ENCODE results near the gene CFAP97D2. TPM values are rescaled to one million over a fixed set of nuclear protein-coding genes. Genes with fewer than 3 reads are reported as not detected.
A peak's percentile ranks its signal among the peaks of the same experiment; 100 is the strongest.

The CFAP97D2 gene
- total RNA-seq, 1 experiment from 2014 or later: not detected

DNA sequence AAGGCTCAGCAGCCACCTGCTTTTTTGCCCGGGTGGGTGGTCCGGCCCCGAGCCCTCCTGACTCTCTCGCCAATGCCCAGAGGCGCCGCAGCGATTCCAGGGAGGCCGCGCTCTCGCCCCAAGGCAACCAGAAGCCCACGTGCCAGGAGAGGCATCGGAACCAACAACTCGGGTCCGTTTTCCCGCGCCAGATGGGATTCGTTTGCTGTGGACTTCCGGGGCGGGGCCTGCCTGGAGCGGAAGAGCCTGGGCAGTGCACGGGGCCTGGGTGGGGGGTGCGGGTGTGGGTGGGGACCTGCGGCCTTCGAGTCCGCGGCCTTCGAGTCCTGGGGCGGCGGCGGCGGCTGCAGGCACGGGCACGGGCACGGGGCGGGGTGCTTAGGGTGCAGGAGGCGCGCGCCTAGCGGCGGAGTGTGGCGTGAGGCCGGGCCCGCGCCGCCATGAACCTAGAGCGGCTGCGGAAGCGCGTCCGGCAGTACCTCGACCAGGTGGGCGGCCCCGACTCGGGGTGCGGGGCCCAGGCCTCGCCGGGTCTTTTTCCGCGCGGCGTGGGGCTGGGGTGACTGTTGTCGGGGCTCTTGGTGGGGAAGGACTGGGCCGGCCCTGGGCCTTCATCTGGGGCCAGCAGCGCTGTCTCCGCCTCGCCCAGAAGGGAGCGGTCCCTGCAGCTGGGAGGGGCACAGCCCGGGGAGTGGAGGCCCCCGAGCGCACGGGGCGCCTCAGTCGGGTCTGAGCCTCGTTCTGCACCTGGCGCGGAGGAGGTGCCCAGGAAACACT lies 55.8 kb downstream of the CFAP97D2 start, which contains the start of gene CDC16 (continued):
- TF ChIP-seq, protein P1, sequence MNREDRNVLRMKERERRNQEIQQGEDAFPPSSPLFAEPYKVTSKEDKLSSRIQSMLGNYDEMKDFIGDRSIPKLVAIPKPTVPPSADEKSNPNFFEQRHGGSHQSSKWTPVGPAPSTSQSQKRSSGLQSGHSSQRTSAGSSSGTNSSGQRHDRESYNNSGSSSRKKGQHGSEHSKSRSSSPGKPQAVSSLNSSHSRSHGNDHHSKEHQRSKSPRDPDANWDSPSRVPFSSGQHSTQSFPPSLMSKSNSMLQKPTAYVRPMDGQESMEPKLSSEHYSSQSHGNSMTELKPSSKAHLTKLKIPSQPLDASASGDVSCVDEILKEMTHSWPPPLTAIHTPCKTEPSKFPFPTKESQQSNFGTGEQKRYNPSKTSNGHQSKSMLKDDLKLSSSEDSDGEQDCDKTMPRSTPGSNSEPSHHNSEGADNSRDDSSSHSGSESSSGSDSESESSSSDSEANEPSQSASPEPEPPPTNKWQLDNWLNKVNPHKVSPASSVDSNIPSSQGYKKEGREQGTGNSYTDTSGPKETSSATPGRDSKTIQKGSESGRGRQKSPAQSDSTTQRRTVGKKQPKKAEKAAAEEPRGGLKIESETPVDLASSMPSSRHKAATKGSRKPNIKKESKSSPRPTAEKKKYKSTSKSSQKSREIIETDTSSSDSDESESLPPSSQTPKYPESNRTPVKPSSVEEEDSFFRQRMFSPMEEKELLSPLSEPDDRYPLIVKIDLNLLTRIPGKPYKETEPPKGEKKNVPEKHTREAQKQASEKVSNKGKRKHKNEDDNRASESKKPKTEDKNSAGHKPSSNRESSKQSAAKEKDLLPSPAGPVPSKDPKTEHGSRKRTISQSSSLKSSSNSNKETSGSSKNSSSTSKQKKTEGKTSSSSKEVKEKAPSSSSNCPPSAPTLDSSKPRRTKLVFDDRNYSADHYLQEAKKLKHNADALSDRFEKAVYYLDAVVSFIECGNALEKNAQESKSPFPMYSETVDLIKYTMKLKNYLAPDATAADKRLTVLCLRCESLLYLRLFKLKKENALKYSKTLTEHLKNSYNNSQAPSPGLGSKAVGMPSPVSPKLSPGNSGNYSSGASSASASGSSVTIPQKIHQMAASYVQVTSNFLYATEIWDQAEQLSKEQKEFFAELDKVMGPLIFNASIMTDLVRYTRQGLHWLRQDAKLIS (CRISPR knock-in tag; IDR thresholded peaks at IDR 0.05; ENCODE audit: borderline replicate concordance): peak; percentile 91
- TF ChIP-seq, protein P2, sequence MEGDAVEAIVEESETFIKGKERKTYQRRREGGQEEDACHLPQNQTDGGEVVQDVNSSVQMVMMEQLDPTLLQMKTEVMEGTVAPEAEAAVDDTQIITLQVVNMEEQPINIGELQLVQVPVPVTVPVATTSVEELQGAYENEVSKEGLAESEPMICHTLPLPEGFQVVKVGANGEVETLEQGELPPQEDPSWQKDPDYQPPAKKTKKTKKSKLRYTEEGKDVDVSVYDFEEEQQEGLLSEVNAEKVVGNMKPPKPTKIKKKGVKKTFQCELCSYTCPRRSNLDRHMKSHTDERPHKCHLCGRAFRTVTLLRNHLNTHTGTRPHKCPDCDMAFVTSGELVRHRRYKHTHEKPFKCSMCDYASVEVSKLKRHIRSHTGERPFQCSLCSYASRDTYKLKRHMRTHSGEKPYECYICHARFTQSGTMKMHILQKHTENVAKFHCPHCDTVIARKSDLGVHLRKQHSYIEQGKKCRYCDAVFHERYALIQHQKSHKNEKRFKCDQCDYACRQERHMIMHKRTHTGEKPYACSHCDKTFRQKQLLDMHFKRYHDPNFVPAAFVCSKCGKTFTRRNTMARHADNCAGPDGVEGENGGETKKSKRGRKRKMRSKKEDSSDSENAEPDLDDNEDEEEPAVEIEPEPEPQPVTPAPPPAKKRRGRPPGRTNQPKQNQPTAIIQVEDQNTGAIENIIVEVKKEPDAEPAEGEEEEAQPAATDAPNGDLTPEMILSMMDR (IDR thresholded peaks at IDR 0.05): no peak
- TF ChIP-seq, protein P3, sequence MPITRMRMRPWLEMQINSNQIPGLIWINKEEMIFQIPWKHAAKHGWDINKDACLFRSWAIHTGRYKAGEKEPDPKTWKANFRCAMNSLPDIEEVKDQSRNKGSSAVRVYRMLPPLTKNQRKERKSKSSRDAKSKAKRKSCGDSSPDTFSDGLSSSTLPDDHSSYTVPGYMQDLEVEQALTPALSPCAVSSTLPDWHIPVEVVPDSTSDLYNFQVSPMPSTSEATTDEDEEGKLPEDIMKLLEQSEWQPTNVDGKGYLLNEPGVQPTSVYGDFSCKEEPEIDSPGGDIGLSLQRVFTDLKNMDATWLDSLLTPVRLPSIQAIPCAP (CRISPR knock-in tag; IDR thresholded peaks at IDR 0.05): peak; percentile 83
- TF ChIP-seq SOX15 (CRISPR knock-in tag; IDR thresholded peaks at IDR 0.05) (no peak), NFATC4 (CRISPR knock-in tag; IDR thresholded peaks at IDR 0.05) (no peak), KAT7 (CRISPR knock-in tag; IDR thresholded peaks at IDR 0.05; ENCODE audit: borderline replicate concordance) (no peak), MXD4 (CRISPR knock-in tag; IDR thresholded peaks at IDR 0.05; ENCODE audit: borderline replicate concordance) (no peak), MYBL2 (CRISPR knock-in tag; IDR thresholded peaks at IDR 0.05) (peak; percentile 95), RELA (CRISPR knock-in tag; IDR thresholded peaks at IDR 0.05; ENCODE audit: borderline replicate concordance) (peak; percentile 79; the same call in 1 of the 2 replicates)
- TF ChIP-seq, protein P4, sequence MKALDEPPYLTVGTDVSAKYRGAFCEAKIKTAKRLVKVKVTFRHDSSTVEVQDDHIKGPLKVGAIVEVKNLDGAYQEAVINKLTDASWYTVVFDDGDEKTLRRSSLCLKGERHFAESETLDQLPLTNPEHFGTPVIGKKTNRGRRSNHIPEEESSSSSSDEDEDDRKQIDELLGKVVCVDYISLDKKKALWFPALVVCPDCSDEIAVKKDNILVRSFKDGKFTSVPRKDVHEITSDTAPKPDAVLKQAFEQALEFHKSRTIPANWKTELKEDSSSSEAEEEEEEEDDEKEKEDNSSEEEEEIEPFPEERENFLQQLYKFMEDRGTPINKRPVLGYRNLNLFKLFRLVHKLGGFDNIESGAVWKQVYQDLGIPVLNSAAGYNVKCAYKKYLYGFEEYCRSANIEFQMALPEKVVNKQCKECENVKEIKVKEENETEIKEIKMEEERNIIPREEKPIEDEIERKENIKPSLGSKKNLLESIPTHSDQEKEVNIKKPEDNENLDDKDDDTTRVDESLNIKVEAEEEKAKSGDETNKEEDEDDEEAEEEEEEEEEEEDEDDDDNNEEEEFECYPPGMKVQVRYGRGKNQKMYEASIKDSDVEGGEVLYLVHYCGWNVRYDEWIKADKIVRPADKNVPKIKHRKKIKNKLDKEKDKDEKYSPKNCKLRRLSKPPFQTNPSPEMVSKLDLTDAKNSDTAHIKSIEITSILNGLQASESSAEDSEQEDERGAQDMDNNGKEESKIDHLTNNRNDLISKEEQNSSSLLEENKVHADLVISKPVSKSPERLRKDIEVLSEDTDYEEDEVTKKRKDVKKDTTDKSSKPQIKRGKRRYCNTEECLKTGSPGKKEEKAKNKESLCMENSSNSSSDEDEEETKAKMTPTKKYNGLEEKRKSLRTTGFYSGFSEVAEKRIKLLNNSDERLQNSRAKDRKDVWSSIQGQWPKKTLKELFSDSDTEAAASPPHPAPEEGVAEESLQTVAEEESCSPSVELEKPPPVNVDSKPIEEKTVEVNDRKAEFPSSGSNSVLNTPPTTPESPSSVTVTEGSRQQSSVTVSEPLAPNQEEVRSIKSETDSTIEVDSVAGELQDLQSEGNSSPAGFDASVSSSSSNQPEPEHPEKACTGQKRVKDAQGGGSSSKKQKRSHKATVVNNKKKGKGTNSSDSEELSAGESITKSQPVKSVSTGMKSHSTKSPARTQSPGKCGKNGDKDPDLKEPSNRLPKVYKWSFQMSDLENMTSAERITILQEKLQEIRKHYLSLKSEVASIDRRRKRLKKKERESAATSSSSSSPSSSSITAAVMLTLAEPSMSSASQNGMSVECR (CRISPR knock-in tag; IDR thresholded peaks at IDR 0.05; ENCODE audit: borderline replicate concordance): peak; percentile 89
- TF ChIP-seq, protein P5, sequence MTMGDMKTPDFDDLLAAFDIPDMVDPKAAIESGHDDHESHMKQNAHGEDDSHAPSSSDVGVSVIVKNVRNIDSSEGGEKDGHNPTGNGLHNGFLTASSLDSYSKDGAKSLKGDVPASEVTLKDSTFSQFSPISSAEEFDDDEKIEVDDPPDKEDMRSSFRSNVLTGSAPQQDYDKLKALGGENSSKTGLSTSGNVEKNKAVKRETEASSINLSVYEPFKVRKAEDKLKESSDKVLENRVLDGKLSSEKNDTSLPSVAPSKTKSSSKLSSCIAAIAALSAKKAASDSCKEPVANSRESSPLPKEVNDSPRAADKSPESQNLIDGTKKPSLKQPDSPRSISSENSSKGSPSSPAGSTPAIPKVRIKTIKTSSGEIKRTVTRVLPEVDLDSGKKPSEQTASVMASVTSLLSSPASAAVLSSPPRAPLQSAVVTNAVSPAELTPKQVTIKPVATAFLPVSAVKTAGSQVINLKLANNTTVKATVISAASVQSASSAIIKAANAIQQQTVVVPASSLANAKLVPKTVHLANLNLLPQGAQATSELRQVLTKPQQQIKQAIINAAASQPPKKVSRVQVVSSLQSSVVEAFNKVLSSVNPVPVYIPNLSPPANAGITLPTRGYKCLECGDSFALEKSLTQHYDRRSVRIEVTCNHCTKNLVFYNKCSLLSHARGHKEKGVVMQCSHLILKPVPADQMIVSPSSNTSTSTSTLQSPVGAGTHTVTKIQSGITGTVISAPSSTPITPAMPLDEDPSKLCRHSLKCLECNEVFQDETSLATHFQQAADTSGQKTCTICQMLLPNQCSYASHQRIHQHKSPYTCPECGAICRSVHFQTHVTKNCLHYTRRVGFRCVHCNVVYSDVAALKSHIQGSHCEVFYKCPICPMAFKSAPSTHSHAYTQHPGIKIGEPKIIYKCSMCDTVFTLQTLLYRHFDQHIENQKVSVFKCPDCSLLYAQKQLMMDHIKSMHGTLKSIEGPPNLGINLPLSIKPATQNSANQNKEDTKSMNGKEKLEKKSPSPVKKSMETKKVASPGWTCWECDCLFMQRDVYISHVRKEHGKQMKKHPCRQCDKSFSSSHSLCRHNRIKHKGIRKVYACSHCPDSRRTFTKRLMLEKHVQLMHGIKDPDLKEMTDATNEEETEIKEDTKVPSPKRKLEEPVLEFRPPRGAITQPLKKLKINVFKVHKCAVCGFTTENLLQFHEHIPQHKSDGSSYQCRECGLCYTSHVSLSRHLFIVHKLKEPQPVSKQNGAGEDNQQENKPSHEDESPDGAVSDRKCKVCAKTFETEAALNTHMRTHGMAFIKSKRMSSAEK (CRISPR knock-in tag; IDR thresholded peaks at IDR 0.05; ENCODE audit: borderline replicate concordance): 0 out of 2 replicates have a peak, but pooled peaks have one; percentile 63
- TF ChIP-seq, protein P6, sequence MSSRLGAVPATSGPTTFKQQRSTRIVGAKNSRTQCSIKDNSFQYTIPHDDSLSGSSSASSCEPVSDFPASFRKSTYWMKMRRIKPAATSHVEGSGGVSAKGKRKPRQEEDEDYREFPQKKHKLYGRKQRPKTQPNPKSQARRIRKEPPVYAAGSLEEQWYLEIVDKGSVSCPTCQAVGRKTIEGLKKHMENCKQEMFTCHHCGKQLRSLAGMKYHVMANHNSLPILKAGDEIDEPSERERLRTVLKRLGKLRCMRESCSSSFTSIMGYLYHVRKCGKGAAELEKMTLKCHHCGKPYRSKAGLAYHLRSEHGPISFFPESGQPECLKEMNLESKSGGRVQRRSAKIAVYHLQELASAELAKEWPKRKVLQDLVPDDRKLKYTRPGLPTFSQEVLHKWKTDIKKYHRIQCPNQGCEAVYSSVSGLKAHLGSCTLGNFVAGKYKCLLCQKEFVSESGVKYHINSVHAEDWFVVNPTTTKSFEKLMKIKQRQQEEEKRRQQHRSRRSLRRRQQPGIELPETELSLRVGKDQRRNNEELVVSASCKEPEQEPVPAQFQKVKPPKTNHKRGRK (CRISPR knock-in tag; IDR thresholded peaks at IDR 0.05; ENCODE audit: borderline replicate concordance): 0 out of 2 replicates have a peak, but pooled peaks have one; percentile 46
- TF ChIP-seq, protein P7, sequence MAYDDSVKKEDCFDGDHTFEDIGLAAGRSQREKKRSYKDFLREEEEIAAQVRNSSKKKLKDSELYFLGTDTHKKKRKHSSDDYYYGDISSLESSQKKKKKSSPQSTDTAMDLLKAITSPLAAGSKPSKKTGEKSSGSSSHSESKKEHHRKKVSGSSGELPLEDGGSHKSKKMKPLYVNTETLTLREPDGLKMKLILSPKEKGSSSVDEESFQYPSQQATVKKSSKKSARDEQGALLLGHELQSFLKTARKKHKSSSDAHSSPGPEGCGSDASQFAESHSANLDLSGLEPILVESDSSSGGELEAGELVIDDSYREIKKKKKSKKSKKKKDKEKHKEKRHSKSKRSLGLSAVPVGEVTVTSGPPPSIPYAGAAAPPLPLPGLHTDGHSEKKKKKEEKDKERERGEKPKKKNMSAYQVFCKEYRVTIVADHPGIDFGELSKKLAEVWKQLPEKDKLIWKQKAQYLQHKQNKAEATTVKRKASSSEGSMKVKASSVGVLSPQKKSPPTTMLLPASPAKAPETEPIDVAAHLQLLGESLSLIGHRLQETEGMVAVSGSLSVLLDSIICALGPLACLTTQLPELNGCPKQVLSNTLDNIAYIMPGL (CRISPR knock-in tag; IDR thresholded peaks at IDR 0.05): peak; percentile 90; the same call in 1 of the 2 replicates
- TF ChIP-seq, protein P8, sequence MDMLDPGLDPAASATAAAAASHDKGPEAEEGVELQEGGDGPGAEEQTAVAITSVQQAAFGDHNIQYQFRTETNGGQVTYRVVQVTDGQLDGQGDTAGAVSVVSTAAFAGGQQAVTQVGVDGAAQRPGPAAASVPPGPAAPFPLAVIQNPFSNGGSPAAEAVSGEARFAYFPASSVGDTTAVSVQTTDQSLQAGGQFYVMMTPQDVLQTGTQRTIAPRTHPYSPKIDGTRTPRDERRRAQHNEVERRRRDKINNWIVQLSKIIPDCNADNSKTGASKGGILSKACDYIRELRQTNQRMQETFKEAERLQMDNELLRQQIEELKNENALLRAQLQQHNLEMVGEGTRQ (CRISPR knock-in tag; IDR thresholded peaks at IDR 0.05): peak; percentile 64
- TF ChIP-seq, protein P9, sequence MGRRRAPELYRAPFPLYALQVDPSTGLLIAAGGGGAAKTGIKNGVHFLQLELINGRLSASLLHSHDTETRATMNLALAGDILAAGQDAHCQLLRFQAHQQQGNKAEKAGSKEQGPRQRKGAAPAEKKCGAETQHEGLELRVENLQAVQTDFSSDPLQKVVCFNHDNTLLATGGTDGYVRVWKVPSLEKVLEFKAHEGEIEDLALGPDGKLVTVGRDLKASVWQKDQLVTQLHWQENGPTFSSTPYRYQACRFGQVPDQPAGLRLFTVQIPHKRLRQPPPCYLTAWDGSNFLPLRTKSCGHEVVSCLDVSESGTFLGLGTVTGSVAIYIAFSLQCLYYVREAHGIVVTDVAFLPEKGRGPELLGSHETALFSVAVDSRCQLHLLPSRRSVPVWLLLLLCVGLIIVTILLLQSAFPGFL (CRISPR knock-in tag; IDR thresholded peaks at IDR 0.05; ENCODE audit: borderline replicate concordance): peak; percentile 33; the same call in 1 of the 2 replicates

All from WTC11 (cell line).